ENCODE data around the gene TBC1D13. TPM values are rescaled to one million over a fixed set of nuclear protein-coding genes. Genes with fewer than 3 reads are reported as not detected.
A peak's percentile ranks its signal among the peaks of the same experiment; 100 is the strongest.

The TBC1D13 gene
- total and polyA plus RNA-seq, 2 of the 13 experiments (the other 11 are each of a cell fraction or from before 2014, with no cell fraction given), result 17.9 to 19.7 TPM

- WGBS (ENCODE audit: low lambda C conversion rate), result 70% methylated on average over 6 of the region's 6 CpGs
- POLR2A ChIA-PET, result no interaction called here
- Histone ChIP-seq H3K4me3 (replicated peaks in 1 of 3; ENCODE audit: insufficient read depth in 1 of 3, low read depth in 2 of 3, low read length in 3 of 3) (no peak overlapping the region), H3K36me3 (replicated peaks in 1 of 2; ENCODE audit: control insufficient read depth in 1 of 2, insufficient read depth in 2 of 2, low read length in 2 of 2) (peaks cover 5 to 9% of the 10 kb centered on the region in 2 experiments; a peak in 3 of 5 replicates), H3K27me3 (ENCODE audit: control insufficient read depth in 1 of 2, insufficient read depth in 2 of 2, low read length in 2 of 2) (no peaks in the 10 kb centered on the region), H3K9ac (ENCODE audit: insufficient read depth, low read depth, low read length) (no peak overlapping the region), H3K4me1 (ENCODE audit: insufficient read depth, low read length) (peaks cover 20% of the 10 kb centered on the region), H3K4me2 (ENCODE audit: low read depth, low read length) (no peak overlapping the region), H3K9me3 (ENCODE audit: low read length) (no peaks in the 10 kb centered on the region), H3K27ac (ENCODE audit: extremely low read length, insufficient read depth, low read length) (no peak overlapping the region), H4K20me1 (ENCODE audit: insufficient read depth, low read length) (no peaks in the 10 kb centered on the region), H2AFZ (ENCODE audit: low read length) (no peak overlapping the region), H3K79me2 (ENCODE audit: insufficient read depth, low read length) (no peaks in the 10 kb centered on the region)
- FAIRE-seq (no peak), DNase-seq (ENCODE audit: low spot score) (no peak), ATAC-seq (no peak)
- TF ChIP-seq KLF6 (CRISPR knock-in tag; IDR thresholded peaks at IDR 0.05), result no peak
- no peak for TF ChIP-seq TFE3 (CRISPR knock-in tag; IDR thresholded peaks at IDR 0.05)
- no peak for TF ChIP-seq ZNF501 (CRISPR knock-in tag; IDR thresholded peaks at IDR 0.05)
- TF ChIP-seq HDAC6 (IDR thresholded peaks at IDR 0.05; ENCODE audit: low read depth, low read length), result no peak
- peak; percentile 96 for TF ChIP-seq ZNF18 (CRISPR knock-in tag; IDR thresholded peaks at IDR 0.05; ENCODE audit: insufficient replicate concordance)
- TF ChIP-seq CBX2 (IDR thresholded peaks at IDR 0.05; ENCODE audit: low read depth, low read length), result no peak
- no peak for TF ChIP-seq CBX2 (CRISPR knock-in tag; IDR thresholded peaks at IDR 0.05; ENCODE audit: low read depth)
- in situ Hi-C loops (cut with HindIII; ENCODE audit: extremely low pct_ligation_motif_present, low pct_unique_long_range_greater_than_20kb) (no loop called here), intact Hi-C loops (cut with micrococcal nuclease; ENCODE audit: unreplicated experiment) (no loop called here)
- no TSS peak for BruUV-seq (replicated peaks)
- CTCF ChIA-PET (ENCODE audit: low intra/inter-chr PET ratio, low total read pairs), result no interaction called here
These were observed 29.5 kb upstream of the TBC1D13 start for GRCh38 chr9:128757602-128758001.
